GM21825 (cell line): ENCODE data around the gene GPR63.

Experiments used
- ATAC-seq: cut with Tn5 transposase; IDR thresholded peaks from one replicate; pipeline ENCODE4 v1.9.1; 2021; ENCODE audit warnings: mild to moderate bottlenecking, moderate library complexity; ENCODE audit not compliant: unreplicated experiment

GPR63 gene

GRCh38 chr6:96762599-96762998 lies 74.7 kb downstream of the GPR63 start:
- ATAC-seq, result no peak

GRCh38 chr6:96761794-96762193 lies 75.5 kb downstream of the GPR63 start:
- ATAC-seq, result no peak

- ATAC-seq, result no peak
Measured at GRCh38 chr6:96760153-96760687, 77.1 kb downstream of the GPR63 start.

GRCh38 chr6:96755096-96755495 lies 82.2 kb downstream of the GPR63 start:
- no peak for ATAC-seq

- ATAC-seq, result no peak
Measured at GRCh38 chr6:96749891-96750290, 87.4 kb downstream of the GPR63 start.
